ENCODE results near the gene NECTIN2.

The NECTIN2 gene

DNA sequence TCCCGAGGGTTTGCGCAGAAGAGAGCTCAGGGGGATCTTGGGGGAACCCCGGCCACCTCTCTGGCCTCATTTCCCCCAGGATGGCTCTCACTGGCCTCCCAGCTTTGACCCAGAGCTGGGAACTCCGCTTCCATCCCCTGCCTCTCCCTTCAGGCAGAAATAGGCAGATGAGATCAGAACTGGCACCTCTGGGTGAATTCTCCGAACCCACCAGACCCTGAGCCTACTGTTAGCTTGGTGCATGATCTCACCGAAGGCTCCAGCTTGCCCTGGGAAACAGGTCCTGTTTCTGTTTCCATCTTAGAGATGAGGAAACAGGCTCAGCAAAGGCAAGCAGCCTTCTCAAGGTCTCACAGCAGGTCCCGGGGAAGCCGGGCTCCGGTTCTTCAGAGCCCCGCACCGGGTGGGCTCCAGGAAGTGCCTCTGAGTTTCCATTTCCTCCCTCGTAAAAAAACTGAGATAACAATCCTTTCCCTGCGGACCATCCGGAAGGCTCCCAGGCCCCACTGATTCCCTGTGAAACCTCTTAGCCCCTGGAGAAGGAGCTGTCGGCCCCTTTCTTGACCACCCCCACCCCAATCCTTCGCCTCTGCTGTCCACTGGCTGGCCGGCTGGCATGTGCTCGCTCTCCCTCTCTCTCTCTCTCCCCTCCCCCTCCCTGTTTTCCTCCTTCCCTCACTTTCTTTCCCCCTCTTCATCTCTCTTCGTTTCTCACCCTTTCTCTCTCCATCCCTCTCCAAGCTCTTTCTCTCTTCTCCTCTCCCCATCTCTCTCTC is 2.1 kb downstream of the NECTIN2 start:
- TF ChIP-seq, protein P1, sequence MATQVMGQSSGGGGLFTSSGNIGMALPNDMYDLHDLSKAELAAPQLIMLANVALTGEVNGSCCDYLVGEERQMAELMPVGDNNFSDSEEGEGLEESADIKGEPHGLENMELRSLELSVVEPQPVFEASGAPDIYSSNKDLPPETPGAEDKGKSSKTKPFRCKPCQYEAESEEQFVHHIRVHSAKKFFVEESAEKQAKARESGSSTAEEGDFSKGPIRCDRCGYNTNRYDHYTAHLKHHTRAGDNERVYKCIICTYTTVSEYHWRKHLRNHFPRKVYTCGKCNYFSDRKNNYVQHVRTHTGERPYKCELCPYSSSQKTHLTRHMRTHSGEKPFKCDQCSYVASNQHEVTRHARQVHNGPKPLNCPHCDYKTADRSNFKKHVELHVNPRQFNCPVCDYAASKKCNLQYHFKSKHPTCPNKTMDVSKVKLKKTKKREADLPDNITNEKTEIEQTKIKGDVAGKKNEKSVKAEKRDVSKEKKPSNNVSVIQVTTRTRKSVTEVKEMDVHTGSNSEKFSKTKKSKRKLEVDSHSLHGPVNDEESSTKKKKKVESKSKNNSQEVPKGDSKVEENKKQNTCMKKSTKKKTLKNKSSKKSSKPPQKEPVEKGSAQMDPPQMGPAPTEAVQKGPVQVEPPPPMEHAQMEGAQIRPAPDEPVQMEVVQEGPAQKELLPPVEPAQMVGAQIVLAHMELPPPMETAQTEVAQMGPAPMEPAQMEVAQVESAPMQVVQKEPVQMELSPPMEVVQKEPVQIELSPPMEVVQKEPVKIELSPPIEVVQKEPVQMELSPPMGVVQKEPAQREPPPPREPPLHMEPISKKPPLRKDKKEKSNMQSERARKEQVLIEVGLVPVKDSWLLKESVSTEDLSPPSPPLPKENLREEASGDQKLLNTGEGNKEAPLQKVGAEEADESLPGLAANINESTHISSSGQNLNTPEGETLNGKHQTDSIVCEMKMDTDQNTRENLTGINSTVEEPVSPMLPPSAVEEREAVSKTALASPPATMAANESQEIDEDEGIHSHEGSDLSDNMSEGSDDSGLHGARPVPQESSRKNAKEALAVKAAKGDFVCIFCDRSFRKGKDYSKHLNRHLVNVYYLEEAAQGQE (IDR thresholded peaks at IDR 0.05; ENCODE audit: insufficient read depth in 1 of 2, low read depth in 2 of 2, low read length in 2 of 2), result peak in 1 of 2 experiments; percentile 18; a peak in 1 of 4 replicates
- TF ChIP-seq FOXP2 (optimal IDR thresholded peaks at IDR 0.05; ENCODE audit: borderline replicate concordance, extremely low read depth, extremely low read length, insufficient read depth) (no peak), SIN3A (IDR thresholded peaks at IDR 0.05; ENCODE audit: borderline replicate concordance, insufficient read depth, low read length) (0 out of 2 replicates have a peak, but pooled peaks have one; percentile 11)

DNA sequence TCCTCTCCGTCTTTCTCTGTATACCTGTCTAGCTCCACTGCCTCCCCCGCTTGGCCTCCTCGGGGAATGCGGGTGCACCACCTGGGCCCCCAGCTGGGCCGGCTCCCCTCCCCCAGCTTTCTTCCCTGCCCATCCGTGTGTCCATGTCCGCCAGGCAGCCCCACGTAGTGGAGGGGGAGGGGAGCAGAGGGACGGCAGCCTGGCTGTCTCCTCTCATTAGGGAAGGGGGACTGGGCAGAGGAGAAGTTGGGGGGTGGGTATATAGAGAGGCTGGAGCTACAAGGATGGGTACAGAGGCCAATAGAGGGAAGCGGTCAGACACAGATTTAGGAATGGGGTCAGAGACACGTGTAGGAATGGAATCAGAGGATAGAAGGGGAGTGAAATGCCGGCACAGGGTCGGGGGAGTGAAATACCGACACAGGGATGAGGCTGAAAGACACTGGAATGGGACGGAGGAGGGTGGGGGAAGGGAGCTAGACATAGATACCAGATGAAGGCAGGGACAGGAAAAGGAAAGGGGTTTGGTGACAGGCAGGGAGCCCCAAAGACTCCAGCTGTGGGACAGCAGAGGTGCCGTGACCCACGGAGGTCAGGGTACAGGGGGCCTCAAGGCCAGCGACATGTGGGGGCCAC is 2.8 kb downstream of the NECTIN2 start:
- no peak; the same call in 1 of the 2 replicates for TF ChIP-seq POLR2AphosphoS5 (IDR thresholded peaks at IDR 0.05; ENCODE audit: low read depth, low read length)
- TF ChIP-seq, protein P1 (IDR thresholded peaks at IDR 0.05; ENCODE audit: insufficient read depth in 1 of 2, low read depth in 2 of 2, low read length in 2 of 2), result no peak
- peak; percentile 6 for TF ChIP-seq FOXP2 (optimal IDR thresholded peaks at IDR 0.05; ENCODE audit: borderline replicate concordance, extremely low read depth, extremely low read length, insufficient read depth)

DNA sequence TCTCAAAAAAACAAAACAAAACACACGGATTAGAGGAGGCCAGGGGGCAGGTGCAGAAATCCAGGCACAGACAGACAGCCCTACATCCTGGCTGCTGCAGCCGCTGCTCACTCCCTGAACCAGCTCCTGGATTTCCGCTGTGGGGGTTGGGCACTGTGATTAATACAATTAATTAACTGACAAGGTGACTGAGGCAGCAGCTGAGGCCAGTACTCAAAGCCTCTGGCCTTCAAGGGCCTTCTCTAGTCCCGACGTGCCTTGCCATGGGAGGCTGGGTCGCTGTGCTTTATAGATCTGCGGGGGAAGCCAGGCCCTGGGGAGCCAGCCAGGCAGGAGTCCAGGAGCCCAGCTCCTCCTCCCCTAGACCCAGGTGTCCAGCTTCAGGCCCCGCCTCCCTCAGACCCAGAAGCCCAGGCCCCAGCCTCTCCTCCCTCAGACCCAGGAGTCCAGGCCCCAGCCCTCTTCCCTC is 4.6 kb downstream of the NECTIN2 start:
- TF ChIP-seq POLR2AphosphoS5 (IDR thresholded peaks at IDR 0.05; ENCODE audit: low read depth, low read length) (no peak), SIN3A (IDR thresholded peaks at IDR 0.05; ENCODE audit: borderline replicate concordance, insufficient read depth, low read length) (0 out of 2 replicates have a peak, but pooled peaks have one; percentile 15)

DNA sequence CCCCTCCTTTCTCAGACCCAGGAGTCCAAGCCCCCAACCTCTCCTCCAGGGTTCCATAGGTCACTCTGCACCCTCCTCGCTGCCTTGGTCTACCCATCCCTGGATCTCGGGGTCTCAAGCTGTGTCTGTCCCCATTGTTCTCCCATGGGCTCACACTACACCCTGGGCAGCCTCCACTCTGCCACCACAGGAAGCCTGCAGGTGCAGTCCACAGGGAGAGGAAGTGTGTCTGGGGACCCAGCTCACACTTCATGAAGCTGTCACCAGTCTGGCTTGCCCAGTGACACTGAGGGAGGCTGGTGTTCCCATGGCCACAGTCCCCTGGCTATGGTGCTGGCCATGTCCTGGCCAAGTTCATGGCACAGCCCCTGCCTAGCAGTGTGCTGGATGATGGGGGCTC is 5.3 kb downstream of the NECTIN2 start:
- TF ChIP-seq FOXP2 (optimal IDR thresholded peaks at IDR 0.05; ENCODE audit: borderline replicate concordance, extremely low read depth, extremely low read length, insufficient read depth) (no peak), SIN3A (IDR thresholded peaks at IDR 0.05; ENCODE audit: borderline replicate concordance, insufficient read depth, low read length) (no peak), TAF1 (IDR thresholded peaks at IDR 0.05; ENCODE audit: borderline replicate concordance, insufficient read depth, low read length) (no peak), POLR2AphosphoS5 (IDR thresholded peaks at IDR 0.05; ENCODE audit: low read depth, low read length) (no peak)
- TF ChIP-seq, protein P1 (IDR thresholded peaks at IDR 0.05; ENCODE audit: insufficient read depth in 1 of 2, low read depth in 2 of 2, low read length in 2 of 2), result no peak

DNA sequence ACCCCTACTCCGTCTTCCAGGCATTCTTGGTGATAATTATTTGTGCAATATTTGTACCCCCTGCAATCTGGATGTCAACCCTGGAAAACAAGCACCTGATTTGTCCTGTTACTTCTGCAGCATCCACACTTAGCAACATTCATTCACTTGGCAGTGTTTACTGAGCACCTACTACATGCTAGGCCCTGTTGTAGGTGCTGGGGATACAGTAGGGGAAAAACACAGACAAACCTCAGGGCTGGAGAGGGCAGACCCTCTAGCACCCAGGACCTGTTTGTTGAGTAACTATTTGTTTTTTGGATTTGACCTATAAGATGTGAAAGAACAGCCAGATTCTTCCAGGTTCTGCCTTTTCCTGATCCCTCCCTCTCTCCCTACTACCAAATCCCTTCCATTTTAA is 9.5 kb downstream of the NECTIN2 start:
- TF ChIP-seq, protein P1 (IDR thresholded peaks at IDR 0.05; ENCODE audit: insufficient read depth in 1 of 2, low read depth in 2 of 2, low read length in 2 of 2), result no peak
- TF ChIP-seq FOXP2 (optimal IDR thresholded peaks at IDR 0.05; ENCODE audit: borderline replicate concordance, extremely low read depth, extremely low read length, insufficient read depth) (no peak), POLR2AphosphoS5 (IDR thresholded peaks at IDR 0.05; ENCODE audit: low read depth, low read length) (no peak), SIN3A (IDR thresholded peaks at IDR 0.05; ENCODE audit: borderline replicate concordance, insufficient read depth, low read length) (no peak), TAF1 (IDR thresholded peaks at IDR 0.05; ENCODE audit: borderline replicate concordance, insufficient read depth, low read length) (no peak)
